Activated naive CD4-positive, alpha-beta T cell treated with anti-CD3 and anti-CD28 coated beads for 36 hours (primary cell): ENCODE measurements around the gene PRKG2. TPM values are rescaled to one million over a fixed set of nuclear protein-coding genes. Genes with fewer than 3 reads are reported as not detected.

Experiments
- CTCF ChIA-PET: fragments of 350-600 bp; sonication (Branson Sonifier 250); formaldehyde crosslinking; loops from one replicate; lab custom pipeline; 2021; ENCODE audit warnings: antibody characterized with exemption; lab: Charles Lee
- DNase-seq: peaks from one replicate; pipeline ENCODE4 v3.0.0-alpha.2; 2020
- H3K27ac Mint-ChIP-seq: one replicate; pipeline ENCODE4 v1.8.0; 2021; ENCODE audit warnings: mild to moderate bottlenecking, mixed read lengths
- H3K27me3 Mint-ChIP-seq: one replicate; pipeline ENCODE4 v1.8.0; 2021; ENCODE audit warnings: low read depth, mixed read lengths
- H3K36me3 Mint-ChIP-seq: one replicate; pipeline ENCODE4 v1.8.0; 2021; ENCODE audit warnings: low read depth, mixed read lengths
- H3K4me1 Mint-ChIP-seq: one replicate; pipeline ENCODE4 v1.8.0; 2021; ENCODE audit warnings: low read depth, mixed read lengths
- H3K4me3 Mint-ChIP-seq: one replicate; pipeline ENCODE4 v1.8.0; 2021; ENCODE audit warnings: mild to moderate bottlenecking, moderate library complexity, mixed read lengths
- H3K9me3 Mint-ChIP-seq: one replicate; pipeline ENCODE4 v1.8.0; 2021; ENCODE audit warnings: mixed read lengths
- intact Hi-C: fragments of 100-400 bp; cut with micrococcal nuclease; formaldehyde crosslinking; loops from one replicate; pipeline ENCODE4 v1.15.1; 2023
- total RNA-seq, 2 experiments: library from RNA; stranded (reverse); gene quantifications; one replicate each; pipeline ENCODE4 v1.2.3, GENCODE V29; 2021

Gene PRKG2
- total RNA-seq, 2 experiments from 2014 or later, result 0.30 to 1.2 TPM

GRCh38 chr4:81142744-81143143 is 72.3 kb downstream of the PRKG2 start:
- H3K36me3 Mint-ChIP-seq, result no peaks in the 10 kb centered on the region
- no peaks in the 10 kb centered on the region for H3K27me3 Mint-ChIP-seq
- H3K4me3 Mint-ChIP-seq, result no peak overlapping the region
- no peaks in the 10 kb centered on the region for H3K4me1 Mint-ChIP-seq
- no peak for DNase-seq
- no peak overlapping the region for H3K27ac Mint-ChIP-seq
- intact Hi-C loops, result no loop called here
- H3K9me3 Mint-ChIP-seq, result no peaks in the 10 kb centered on the region
- CTCF ChIA-PET, result no interaction called here

DNA sequence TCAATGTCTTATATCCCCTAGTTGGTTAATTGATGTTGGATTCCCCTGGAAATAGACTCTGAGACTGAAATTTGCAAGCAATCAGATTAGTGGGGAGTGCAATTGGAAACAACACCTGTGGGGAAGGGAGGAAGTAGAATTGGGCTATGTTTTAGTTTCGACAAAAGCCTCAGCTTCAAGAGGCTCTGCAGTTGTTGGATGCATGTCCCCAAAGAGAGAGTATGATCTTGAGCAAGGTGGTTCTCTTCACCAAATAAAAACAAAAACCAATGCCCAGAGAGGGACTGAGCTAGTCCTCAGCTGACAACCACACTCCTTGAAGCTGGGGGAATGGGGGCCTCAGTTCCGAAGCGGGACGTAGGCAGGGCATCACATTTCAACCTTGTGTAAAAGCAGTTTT is 77.1 kb downstream of the PRKG2 start:
- H3K27ac Mint-ChIP-seq, result no peak overlapping the region
- H3K4me1 Mint-ChIP-seq, result no peaks in the 10 kb centered on the region
- peaks cover 4% of the 10 kb centered on the region for H3K27me3 Mint-ChIP-seq
- DNase-seq, result no peak
- CTCF ChIA-PET, result no interaction called here
- H3K9me3 Mint-ChIP-seq, result no peaks in the 10 kb centered on the region
- no peak overlapping the region for H3K4me3 Mint-ChIP-seq
- H3K36me3 Mint-ChIP-seq, result no peaks in the 10 kb centered on the region
- intact Hi-C loops, result no loop called here

GRCh38 chr4:81137446-81137845 is 77.6 kb downstream of the PRKG2 start:
- Mint-ChIP-seq H3K36me3 (no peaks in the 10 kb centered on the region), H3K27ac (no peak overlapping the region), H3K4me3 (no peak overlapping the region), H3K4me1 (no peaks in the 10 kb centered on the region), H3K9me3 (no peaks in the 10 kb centered on the region), H3K27me3 (peaks cover 4% of the 10 kb centered on the region)
- CTCF ChIA-PET, result no interaction called here
- intact Hi-C loops, result no loop called here
- DNase-seq, result no peak

GRCh38 chr4:81136161-81136905 is 78.7 kb downstream of the PRKG2 start:
- H3K9me3 Mint-ChIP-seq, result no peaks in the 10 kb centered on the region

DNA sequence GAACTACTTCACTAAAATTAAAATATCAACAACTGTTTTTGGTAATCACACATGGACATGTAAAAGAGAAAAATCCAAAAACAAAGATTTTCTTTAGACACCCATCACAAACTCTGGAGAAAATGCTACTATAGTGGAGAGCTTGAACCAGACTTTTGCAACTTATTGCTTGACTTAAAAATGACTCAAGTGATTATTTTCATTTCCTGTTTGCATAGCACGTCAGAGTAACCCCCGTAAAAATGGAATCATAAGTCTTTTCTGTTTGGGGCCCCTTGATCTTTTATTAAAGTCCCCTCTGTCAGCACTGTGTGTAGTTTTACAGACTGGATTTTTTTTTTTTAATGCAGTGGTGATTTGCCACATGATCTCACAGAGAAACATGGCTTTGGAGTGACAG is 79.5 kb downstream of the PRKG2 start:
- Mint-ChIP-seq H3K36me3 (no peaks in the 10 kb centered on the region), H3K4me3 (no peak overlapping the region), H3K27ac (no peak overlapping the region), H3K4me1 (no peaks in the 10 kb centered on the region), H3K27me3 (peaks cover 4% of the 10 kb centered on the region), H3K9me3 (no peaks in the 10 kb centered on the region)
- intact Hi-C loops, result no loop called here
- no peak for DNase-seq
- CTCF ChIA-PET, result interaction anchor here (0.6 kb wide), 1 partner anchor 264 kb away, joined by 3 read pairs; no protein-coding TSS in a partner anchor

More at GRCh38 chr4:81136161-81136905, 78.7 kb downstream of the PRKG2 start:
- H3K27me3 Mint-ChIP-seq, result peaks cover 4% of the 10 kb centered on the region
- no peak for DNase-seq
- no peak overlapping the region for H3K4me3 Mint-ChIP-seq
- H3K27ac Mint-ChIP-seq, result no peak overlapping the region
- no peaks in the 10 kb centered on the region for H3K36me3 Mint-ChIP-seq
- intact Hi-C loops, result no loop called here
- H3K4me1 Mint-ChIP-seq, result no peaks in the 10 kb centered on the region
- CTCF ChIA-PET, result no interaction called here

GRCh38 chr4:81131563-81131962 is 83.5 kb downstream of the PRKG2 start:
- Mint-ChIP-seq H3K27ac (no peak overlapping the region), H3K27me3 (peaks cover 3% of the 10 kb centered on the region), H3K36me3 (no peaks in the 10 kb centered on the region), H3K4me3 (no peak overlapping the region), H3K4me1 (no peaks in the 10 kb centered on the region), H3K9me3 (no peaks in the 10 kb centered on the region)
- no peak for DNase-seq
- CTCF ChIA-PET, result no interaction called here
- intact Hi-C loops, result no loop called here

- Mint-ChIP-seq H3K27me3 (no peaks in the 10 kb centered on the region), H3K36me3 (no peaks in the 10 kb centered on the region), H3K4me3 (no peak overlapping the region), H3K27ac (no peak overlapping the region), H3K9me3 (no peaks in the 10 kb centered on the region), H3K4me1 (no peaks in the 10 kb centered on the region)
- DNase-seq, result no peak
- CTCF ChIA-PET, result no interaction called here
- intact Hi-C loops, result no loop called here
Measured at GRCh38 chr4:81131066-81131465, 84.0 kb downstream of the PRKG2 start.

- CTCF ChIA-PET, result no interaction called here
- no peaks in the 10 kb centered on the region for H3K9me3 Mint-ChIP-seq
- H3K4me1 Mint-ChIP-seq, result no peaks in the 10 kb centered on the region
- H3K36me3 Mint-ChIP-seq, result no peaks in the 10 kb centered on the region
- DNase-seq, result no peak
- H3K4me3 Mint-ChIP-seq, result no peak overlapping the region
- intact Hi-C loops, result no loop called here
- H3K27ac Mint-ChIP-seq, result no peak overlapping the region
- no peaks in the 10 kb centered on the region for H3K27me3 Mint-ChIP-seq
Measured at GRCh38 chr4:81130569-81130968, 84.5 kb downstream of the PRKG2 start.

- Mint-ChIP-seq H3K27me3 (no peaks in the 10 kb centered on the region), H3K36me3 (no peaks in the 10 kb centered on the region), H3K4me1 (no peaks in the 10 kb centered on the region), H3K27ac (no peak overlapping the region), H3K9me3 (no peaks in the 10 kb centered on the region), H3K4me3 (no peak overlapping the region)
- intact Hi-C loops, result no loop called here
- DNase-seq, result no peak
- CTCF ChIA-PET, result interaction anchor here (0.6 kb wide), 1 partner anchor 24 kb away, joined by 4 read pairs; no protein-coding TSS in a partner anchor
Measured at GRCh38 chr4:81120055-81120454, 95.0 kb downstream of the PRKG2 start.

DNA sequence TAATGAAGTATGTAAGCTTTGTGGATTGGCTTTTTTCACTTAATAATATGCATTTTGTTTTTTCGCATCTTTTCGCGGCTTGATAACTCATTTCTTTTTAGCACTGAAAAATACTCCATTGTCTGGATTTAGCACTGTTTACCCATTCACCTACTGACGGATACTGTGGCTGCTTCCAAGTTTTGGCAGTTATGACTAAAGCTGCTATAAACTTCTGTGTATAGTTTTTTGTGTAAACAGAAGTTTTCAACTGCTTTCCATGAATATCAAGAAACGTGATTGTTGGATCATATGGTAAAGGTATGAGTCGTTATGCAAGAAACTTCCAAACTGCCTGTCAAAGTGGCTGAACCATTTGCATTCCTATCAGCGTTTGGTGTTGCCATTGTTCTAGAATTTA is 96.9 kb downstream of the PRKG2 start:
- CTCF ChIA-PET, result no interaction called here
- H3K4me1 Mint-ChIP-seq, result peaks cover 2% of the 10 kb centered on the region
- no peak overlapping the region for H3K4me3 Mint-ChIP-seq
- DNase-seq, result no peak
- intact Hi-C loops, result no loop called here
- no peaks in the 10 kb centered on the region for H3K36me3 Mint-ChIP-seq
- no peak overlapping the region for H3K27ac Mint-ChIP-seq
- no peaks in the 10 kb centered on the region for H3K9me3 Mint-ChIP-seq
- H3K27me3 Mint-ChIP-seq, result no peaks in the 10 kb centered on the region

DNA sequence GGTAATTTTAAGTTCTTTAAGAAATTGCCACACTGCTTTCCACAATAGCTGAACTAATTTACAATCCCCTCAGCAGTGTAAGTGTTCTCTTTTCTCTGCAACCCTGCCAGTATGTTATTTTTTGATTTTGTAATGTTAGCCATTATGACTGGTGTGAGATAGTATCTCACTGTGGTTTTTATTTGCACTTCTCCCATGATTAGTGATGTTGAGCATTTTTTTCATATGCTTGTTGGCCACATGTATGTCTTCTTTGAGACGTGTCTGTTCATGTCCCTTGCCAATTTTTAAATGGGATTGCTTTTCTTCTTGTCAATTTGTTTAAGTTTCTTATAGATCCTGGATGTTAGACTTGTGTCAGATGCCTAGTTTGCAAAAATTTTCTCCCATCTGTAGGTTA is 98.5 kb downstream of the PRKG2 start:
- Mint-ChIP-seq H3K27me3 (no peaks in the 10 kb centered on the region), H3K4me3 (no peak overlapping the region), H3K36me3 (no peaks in the 10 kb centered on the region), H3K4me1 (peaks cover 2% of the 10 kb centered on the region), H3K27ac (no peak overlapping the region), H3K9me3 (no peaks in the 10 kb centered on the region)
- intact Hi-C loops, result no loop called here
- CTCF ChIA-PET, result no interaction called here
- DNase-seq, result no peak

GRCh38 chr4:81113024-81113423 is 102.0 kb downstream of the PRKG2 start:
- no peak for DNase-seq
- Mint-ChIP-seq H3K27ac (no peak overlapping the region), H3K27me3 (no peaks in the 10 kb centered on the region), H3K9me3 (no peaks in the 10 kb centered on the region), H3K36me3 (no peaks in the 10 kb centered on the region), H3K4me3 (no peak overlapping the region), H3K4me1 (peaks cover 2% of the 10 kb centered on the region)
- intact Hi-C loops, result no loop called here
- CTCF ChIA-PET, result no interaction called here

DNA sequence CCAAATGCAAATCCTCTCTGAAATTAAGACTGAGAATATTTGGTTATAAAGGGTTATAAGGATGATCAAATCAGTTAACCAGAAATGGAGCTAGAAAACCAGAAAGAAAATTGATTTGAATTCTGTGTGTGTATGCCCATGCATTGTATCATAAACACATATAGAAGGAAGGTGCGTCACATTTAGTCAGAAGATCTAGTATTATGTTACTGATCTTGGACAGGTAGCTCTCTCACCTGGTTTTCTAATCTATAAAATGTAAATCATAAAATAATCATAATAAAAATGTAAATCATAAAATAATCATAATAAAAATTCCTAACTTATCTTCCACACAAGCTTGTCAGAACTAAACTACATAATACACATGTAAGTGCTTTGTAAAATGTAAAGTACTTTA is 105.7 kb downstream of the PRKG2 start:
- Mint-ChIP-seq H3K27me3 (no peaks in the 10 kb centered on the region), H3K4me1 (peaks cover 2% of the 10 kb centered on the region), H3K36me3 (no peaks in the 10 kb centered on the region), H3K9me3 (no peaks in the 10 kb centered on the region), H3K27ac (no peak overlapping the region), H3K4me3 (no peak overlapping the region)
- intact Hi-C loops, result no loop called here
- CTCF ChIA-PET, result no interaction called here
- no peak for DNase-seq
